Measurements from ENCODE around the gene IL17RA.
A peak's percentile ranks its signal among the peaks of the same experiment; 100 is the strongest.

IL17RA gene

DNA sequence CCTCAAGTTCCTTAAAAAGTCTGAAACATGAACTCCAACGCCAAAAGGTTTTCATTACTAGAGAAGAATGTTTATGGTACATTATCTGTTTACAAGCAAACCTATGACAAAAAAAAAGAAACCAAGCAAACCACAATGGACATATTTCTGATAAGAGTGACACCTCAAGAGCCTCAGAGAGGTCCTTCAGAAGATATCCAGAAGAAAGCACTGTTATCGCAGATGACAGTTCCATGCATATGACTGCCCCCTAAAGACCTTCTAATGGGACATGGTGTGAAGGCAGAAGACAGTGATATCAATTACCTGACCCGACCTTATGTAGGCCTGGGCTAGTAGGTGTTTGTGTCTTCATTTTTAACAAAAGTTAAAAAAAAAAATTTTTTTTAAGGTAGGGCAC is 71.1 kb downstream of the IL17RA start:
- no peak overlapping the region for H3K4me3 ChIP-seq (ENCODE audit: low read length)

DNA sequence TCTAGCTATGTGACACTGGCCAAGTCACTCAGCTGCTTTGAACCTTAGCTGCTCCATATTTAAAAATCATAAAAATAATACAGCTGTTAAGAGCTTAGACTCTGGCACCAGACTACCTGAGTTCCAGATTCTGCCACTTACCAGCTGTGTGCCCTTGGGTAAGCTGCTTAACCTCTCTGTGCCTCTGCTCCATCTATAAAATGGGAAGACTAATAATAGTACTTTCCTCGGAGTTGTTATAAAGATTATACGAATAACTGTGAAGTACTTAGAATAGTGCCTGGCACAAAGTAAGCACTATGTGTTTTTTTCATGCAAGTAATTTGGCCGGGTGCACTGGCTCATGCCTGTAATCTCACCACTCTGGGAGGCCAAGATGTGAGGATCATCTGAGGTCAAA is 72.9 kb downstream of the IL17RA start:
- TF ChIP-seq, protein P1, sequence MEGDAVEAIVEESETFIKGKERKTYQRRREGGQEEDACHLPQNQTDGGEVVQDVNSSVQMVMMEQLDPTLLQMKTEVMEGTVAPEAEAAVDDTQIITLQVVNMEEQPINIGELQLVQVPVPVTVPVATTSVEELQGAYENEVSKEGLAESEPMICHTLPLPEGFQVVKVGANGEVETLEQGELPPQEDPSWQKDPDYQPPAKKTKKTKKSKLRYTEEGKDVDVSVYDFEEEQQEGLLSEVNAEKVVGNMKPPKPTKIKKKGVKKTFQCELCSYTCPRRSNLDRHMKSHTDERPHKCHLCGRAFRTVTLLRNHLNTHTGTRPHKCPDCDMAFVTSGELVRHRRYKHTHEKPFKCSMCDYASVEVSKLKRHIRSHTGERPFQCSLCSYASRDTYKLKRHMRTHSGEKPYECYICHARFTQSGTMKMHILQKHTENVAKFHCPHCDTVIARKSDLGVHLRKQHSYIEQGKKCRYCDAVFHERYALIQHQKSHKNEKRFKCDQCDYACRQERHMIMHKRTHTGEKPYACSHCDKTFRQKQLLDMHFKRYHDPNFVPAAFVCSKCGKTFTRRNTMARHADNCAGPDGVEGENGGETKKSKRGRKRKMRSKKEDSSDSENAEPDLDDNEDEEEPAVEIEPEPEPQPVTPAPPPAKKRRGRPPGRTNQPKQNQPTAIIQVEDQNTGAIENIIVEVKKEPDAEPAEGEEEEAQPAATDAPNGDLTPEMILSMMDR (conservative IDR thresholded peaks at IDR 0.05; ENCODE audit: low read length): no peak
- H3K4me3 ChIP-seq (ENCODE audit: low read length): peak overlapping the region; percentile 17; the same call in 1 of the 2 replicates
- DNase-seq (ENCODE audit: low read depth): no peak

More for the DNA sequence above, 71.1 kb downstream of the IL17RA start:
- no peak for DNase-seq (ENCODE audit: low read depth)
- TF ChIP-seq, protein P1 (conservative IDR thresholded peaks at IDR 0.05; ENCODE audit: low read length): no peak

DNA sequence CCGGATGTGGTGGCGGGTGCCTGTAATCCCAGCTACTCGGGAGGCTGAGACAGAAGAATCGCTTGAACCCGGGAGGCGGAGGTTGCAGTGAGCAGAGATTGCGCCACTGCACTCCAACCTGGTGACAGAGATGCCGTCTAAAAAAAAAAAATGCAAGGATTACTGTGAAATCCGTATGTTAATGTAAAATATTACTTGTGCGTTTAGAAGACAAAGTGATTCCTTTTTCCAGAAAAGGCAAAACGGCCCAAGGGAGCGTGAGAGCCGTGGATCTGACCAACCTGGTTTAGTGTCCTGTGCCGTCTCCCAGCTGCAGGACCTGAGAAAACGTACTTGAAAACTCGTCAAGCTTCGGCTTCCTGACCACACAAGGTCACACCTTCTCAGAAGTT is 73.4 kb downstream of the IL17RA start:
- no peak for DNase-seq (ENCODE audit: low read depth)
- TF ChIP-seq, protein P1 (conservative IDR thresholded peaks at IDR 0.05; ENCODE audit: low read length): no peak
- peak overlapping the region; percentile 79 for H3K4me3 ChIP-seq (ENCODE audit: low read length)

DNA sequence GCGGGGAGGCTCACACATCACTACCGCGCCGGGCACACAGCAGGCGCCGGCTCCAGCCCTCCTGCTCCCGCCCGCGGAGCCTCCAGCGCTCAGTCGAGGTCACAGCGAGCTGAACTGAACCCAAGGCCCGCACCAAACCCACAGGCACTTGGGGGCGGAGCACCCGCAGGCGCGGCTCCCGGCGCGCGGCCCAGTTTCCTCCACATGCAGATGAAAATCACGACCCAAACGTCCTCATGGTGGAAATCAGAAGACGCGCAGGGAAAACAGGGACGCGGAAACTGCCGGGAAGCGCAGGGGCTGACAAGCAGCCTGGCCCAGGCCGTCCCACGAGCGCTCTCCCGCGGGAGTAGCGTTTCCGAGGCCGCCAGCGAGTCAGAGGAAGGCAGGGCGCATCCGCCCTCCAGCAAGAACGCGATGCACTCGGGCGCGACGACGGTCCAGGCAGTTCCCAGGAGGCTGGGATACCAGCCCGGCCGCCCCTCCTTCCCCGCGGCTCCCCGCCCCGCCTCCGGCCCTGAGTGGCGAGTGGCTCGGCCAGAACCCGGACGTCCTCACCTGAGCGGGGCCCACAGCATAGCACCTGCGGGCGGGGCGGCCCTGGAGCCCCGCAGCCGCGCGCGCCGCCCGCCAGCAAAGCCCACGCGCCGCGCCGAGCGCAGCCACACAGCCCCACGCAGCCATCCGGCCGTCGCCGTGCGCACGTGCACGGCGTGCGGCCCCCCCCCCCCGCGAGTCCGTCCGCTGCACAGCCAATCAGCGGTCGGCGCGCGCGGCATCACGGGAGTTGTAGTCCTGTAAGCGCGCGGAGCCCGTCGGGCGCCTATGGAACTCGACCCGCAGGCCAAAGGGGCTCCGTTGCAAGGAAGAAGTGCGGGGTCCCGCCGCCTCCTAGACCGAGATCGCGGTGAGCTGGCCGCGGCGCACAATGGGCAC is 74.0 kb downstream of the IL17RA start, which contains the start of gene HDHD5:
Gene HDHD5, minus strand, starts transcription at position 710 of the 936 bp plus-strand sequence. Its CDS starts 26 bp downstream, at position 684.
- TF ChIP-seq, protein P1 (conservative IDR thresholded peaks at IDR 0.05; ENCODE audit: low read length): no peak; the same call in 1 of the 2 replicates
- DNase-seq (ENCODE audit: low read depth): peak; percentile 86
- H3K4me3 ChIP-seq (ENCODE audit: low read length): peak within 1 kb of the TSS; percentile 79

DNA sequence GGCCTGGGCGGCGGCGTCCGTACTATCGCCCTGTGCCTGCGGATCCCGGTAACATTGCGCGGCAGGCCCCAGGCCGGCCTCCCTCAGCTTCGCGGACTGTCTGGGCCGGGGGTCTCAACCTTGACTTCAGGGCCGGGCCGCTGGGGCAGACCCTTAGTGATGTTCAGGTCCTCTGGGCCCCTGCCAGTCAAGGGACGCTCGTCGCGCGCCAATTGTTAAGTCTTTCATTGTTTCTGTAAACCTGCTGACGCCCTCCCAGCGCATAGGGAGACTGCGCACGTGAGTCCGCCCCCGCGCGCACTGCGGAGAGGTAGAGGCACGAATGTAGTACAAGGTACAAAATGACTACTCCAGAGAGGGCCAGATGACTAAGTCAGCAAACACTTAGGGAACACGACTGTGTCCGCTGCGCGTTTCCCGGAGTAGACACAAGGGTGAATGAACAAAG is 74.7 kb downstream of the IL17RA start:
- H3K4me3 ChIP-seq (ENCODE audit: low read length): peak overlapping the region; percentile 79
- TF ChIP-seq, protein P1 (conservative IDR thresholded peaks at IDR 0.05; ENCODE audit: low read length): 0 out of 2 replicates have a peak, but pooled peaks have one; percentile 4
- DNase-seq (ENCODE audit: low read depth): peak; percentile 46

DNA sequence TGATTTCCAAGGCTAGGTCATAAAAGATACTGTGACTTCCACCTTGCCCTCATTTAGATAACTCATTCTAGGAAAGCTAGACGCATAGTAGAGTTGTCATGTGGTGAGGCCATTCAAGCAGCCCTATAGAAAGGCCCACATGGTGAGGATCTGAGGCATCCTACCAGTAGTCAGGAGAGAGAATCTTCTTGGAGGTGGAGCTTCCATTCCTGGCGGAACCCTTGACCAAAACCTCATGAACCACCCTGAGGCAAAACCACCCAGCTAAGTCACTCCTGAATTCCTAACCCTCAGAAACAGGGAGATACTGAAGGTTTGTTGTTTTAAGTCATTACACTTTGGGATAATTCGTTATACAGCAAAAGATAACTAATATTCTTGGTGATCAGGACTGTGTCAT is 77.2 kb downstream of the IL17RA start:
- TF ChIP-seq, protein P1 (conservative IDR thresholded peaks at IDR 0.05; ENCODE audit: low read length): no peak
- no peak for DNase-seq (ENCODE audit: low read depth)

More for the DNA sequence above, 77.2 kb downstream of the IL17RA start:
- H3K4me3 ChIP-seq (ENCODE audit: low read length): no peak overlapping the region

Measured in AG10803 (cell line).